ENCODE results near the gene GTF3A. TPM values are rescaled to one million over a fixed set of nuclear protein-coding genes. Genes with fewer than 3 reads are reported as not detected.
A peak's percentile ranks its signal among the peaks of the same experiment; 100 is the strongest.

The GTF3A gene
- total RNA-seq, 1 donor from 2014 or later, result 81.7 TPM

DNA sequence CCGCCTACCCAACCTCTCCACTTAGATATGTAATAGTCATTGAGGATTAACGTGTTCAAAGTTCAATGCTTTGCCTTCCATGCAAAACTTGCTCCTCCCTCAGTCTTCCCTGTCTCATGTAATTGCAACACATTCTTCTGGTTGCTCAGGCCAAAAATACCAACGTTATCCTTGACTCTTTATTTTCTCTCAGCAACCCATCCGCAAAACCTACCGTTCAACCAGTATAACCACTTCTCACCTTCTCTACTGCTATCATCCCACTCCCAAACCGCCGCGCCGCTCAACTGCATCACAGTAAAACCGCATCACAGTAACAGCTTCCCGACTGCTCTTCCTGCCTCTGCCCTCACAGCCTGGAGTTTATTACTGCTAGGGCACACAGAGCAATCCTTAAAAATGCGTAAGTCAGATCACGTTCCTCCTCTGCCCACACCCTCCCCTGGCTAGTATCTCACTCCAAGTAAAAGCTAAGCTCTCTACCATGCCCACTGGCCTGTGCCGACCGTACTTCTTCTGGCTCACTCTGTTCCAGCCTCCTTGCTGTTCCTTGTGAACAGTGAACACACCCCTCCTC is 17.7 kb downstream of the GTF3A start:
- Histone ChIP-seq H3K27me3 (no peaks in the 10 kb centered on the region), H3K4me1 (peaks cover 3% of the 10 kb centered on the region), H3K27ac (no peak overlapping the region), H3K4me3 (no peak overlapping the region), H3K36me3 (peaks cover 26% of the 10 kb centered on the region), H3K9me3 (no peaks in the 10 kb centered on the region)
- DNase-seq, result no peak
- peak; percentile 36 for ATAC-seq
- TF ChIP-seq, protein P1, sequence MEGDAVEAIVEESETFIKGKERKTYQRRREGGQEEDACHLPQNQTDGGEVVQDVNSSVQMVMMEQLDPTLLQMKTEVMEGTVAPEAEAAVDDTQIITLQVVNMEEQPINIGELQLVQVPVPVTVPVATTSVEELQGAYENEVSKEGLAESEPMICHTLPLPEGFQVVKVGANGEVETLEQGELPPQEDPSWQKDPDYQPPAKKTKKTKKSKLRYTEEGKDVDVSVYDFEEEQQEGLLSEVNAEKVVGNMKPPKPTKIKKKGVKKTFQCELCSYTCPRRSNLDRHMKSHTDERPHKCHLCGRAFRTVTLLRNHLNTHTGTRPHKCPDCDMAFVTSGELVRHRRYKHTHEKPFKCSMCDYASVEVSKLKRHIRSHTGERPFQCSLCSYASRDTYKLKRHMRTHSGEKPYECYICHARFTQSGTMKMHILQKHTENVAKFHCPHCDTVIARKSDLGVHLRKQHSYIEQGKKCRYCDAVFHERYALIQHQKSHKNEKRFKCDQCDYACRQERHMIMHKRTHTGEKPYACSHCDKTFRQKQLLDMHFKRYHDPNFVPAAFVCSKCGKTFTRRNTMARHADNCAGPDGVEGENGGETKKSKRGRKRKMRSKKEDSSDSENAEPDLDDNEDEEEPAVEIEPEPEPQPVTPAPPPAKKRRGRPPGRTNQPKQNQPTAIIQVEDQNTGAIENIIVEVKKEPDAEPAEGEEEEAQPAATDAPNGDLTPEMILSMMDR (IDR thresholded peaks at IDR 0.05), result no peak
- intact Hi-C loops (cut with DNase I), result no loop called here

DNA sequence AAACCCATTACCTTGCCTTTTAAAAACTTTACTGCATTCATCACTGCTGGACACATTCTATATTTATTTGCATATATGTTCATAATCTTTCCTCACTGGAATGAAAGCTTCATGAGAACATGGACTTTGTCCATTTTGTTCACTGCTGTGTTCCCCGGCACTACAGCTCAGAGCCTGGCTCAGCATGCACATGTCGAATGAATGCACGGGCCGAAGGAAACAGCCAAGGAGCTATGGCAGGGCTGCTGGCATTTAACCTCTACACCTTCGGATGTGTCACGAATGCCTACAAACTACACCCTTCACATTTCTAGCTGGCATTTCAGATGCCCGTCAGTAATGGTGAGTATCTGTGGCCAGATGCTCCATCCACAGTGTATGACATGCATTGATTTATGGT is 18.4 kb downstream of the GTF3A start:
- H3K9me3 ChIP-seq, result no peaks in the 10 kb centered on the region
- ATAC-seq (no peak), DNase-seq (no peak)
- H3K4me1 ChIP-seq, result peaks cover 6% of the 10 kb centered on the region
- H3K36me3 ChIP-seq, result peaks cover 26% of the 10 kb centered on the region
- TF ChIP-seq, protein P1 (IDR thresholded peaks at IDR 0.05), result no peak
- no peak overlapping the region for H3K27ac ChIP-seq
- intact Hi-C loops (cut with DNase I), result no loop called here
- H3K27me3 ChIP-seq, result no peaks in the 10 kb centered on the region
- H3K4me3 ChIP-seq, result no peak overlapping the region

DNA sequence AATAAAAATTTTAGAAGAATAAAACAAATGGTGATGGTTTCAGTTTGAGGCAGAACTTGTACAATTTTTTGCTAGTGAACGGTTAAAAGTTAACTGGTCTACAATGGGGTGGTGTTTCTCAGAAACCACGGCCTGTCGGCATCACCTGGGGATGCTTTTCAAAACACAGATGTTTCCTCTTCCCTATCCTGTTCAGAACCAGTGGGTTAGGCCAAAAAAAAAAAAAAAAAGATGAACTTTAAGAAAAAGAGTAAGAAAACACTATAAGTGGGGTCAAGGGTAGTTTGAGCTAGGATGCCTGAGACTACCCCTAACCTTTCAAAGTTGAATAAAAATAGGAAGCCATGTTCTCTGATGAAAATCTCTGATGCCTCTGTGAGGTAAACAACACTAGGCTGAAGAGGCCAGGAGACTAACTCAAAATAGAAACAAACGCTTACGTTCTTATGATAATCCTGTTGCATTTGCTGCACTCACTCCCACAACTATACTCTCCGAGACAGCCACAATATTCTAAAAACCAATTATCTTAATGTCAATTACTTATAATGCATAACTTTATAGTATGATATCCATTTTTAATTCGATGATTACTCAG is 22.7 kb downstream of the GTF3A start:
- intact Hi-C loops (cut with DNase I), result no loop called here
- TF ChIP-seq, protein P1 (IDR thresholded peaks at IDR 0.05), result no peak
- Histone ChIP-seq H3K27ac (no peak overlapping the region), H3K36me3 (no peaks in the 10 kb centered on the region), H3K4me3 (no peak overlapping the region), H3K27me3 (no peaks in the 10 kb centered on the region), H3K4me1 (peaks cover 23% of the 10 kb centered on the region), H3K9me3 (no peaks in the 10 kb centered on the region)
- no peak for DNase-seq
- no peak for ATAC-seq

DNA sequence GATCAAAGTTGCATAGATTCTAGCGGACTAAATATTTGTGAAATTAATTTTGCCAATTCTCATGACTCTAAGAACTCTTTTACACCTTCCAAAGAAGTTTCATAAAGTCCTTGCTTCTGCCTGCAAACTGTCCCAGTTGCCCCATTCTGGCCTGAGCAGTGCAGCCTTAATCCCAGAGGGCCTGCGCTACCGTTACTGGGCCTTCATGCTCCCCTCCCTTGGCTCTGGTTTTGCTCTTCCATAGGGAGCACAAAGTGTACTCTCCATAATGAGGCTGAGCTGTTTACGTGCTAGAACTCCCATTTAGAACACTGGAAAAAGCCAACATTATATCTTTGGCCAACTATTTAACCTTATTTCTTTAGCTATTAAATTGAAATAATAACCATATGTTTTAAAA is 23.9 kb downstream of the GTF3A start:
- no peaks in the 10 kb centered on the region for H3K27me3 ChIP-seq
- no peaks in the 10 kb centered on the region for H3K36me3 ChIP-seq
- H3K27ac ChIP-seq, result no peak overlapping the region
- TF ChIP-seq, protein P1 (IDR thresholded peaks at IDR 0.05), result no peak
- peak overlapping the region; percentile 84 for H3K4me3 ChIP-seq
- peaks cover 23% of the 10 kb centered on the region for H3K4me1 ChIP-seq
- no peak for DNase-seq
- no peaks in the 10 kb centered on the region for H3K9me3 ChIP-seq
- no peak for ATAC-seq
- intact Hi-C loops (cut with DNase I), result no loop called here

DNA sequence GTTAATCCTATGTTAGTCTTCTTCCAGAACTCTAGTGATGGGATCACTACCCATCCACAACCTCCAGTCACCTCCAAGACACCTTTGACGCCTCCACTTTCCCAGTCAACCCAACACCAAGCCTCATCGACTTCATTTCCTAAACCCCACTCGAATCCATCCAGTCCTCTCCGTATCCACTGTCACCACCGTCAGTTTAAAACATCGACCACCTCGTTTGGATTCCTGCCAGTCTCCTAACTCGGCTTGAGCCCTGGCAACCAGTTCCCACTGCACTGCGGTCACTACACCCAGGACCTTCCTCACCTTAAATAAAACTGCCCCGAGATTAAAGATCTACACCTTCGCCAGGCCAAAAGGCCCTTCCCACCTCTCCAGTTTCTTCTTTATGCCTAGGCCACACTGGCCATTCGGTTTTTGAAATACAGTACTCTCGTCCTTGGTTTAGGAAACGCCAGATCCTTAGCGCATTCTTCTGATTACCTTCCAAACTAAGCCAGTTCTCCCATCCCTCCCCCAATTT is 24.7 kb downstream of the GTF3A start:
- Histone ChIP-seq H3K4me1 (peaks cover 23% of the 10 kb centered on the region), H3K36me3 (no peaks in the 10 kb centered on the region), H3K27ac (peak overlapping the region; percentile 97), H3K4me3 (peak overlapping the region; percentile 84), H3K27me3 (no peaks in the 10 kb centered on the region), H3K9me3 (no peaks in the 10 kb centered on the region)
- ATAC-seq (no peak), DNase-seq (no peak)
- TF ChIP-seq, protein P1 (IDR thresholded peaks at IDR 0.05), result no peak
- intact Hi-C loops (cut with DNase I), result no loop called here
